Measurements from ENCODE around the gene RAB40B. TPM values are rescaled to one million over a fixed set of nuclear protein-coding genes. Genes with fewer than 3 reads are reported as not detected.

RAB40B gene
- polyA plus RNA-seq, 3 donors = 6.1 to 12.5 (median 8.6) TPM

DNA sequence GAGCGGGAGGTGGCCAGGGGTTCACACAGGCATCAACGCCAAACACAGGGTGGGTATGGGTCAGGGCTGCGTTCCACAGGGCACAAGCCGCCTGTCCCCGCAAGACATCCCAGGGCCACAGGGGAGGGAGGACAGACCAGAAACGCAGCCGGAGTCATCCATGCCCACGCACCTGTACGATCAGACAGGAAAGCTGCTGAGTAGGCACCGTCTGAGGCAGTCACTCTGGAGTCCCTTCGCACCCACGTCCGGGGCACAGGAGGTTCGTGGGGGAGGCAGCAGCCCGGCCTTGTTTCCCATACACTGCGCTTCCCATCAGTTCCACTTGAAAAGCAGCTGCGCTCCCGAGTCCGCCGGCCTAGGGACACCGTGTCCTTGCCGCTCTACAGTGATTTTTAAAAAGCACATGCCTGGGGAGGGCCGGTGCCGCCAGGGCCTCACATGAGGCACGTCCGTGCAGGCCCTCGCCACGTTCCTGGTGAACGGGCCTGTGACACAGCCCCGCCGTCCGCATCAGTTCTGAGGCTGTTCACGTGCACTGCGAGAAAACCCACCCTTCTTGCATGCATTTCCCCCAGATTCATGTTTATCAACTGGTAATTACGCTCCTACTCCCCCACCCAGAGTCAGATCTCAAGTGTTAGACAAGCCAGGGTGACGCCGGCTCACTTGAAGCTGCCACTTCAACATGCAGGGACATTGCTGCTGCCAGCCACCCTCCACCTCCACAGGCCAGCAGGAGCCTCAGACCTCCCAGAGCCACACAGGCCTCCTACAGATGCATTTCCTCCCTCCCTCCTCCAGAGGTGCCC lies 85.0 kb downstream of the RAB40B start:
- 88 to 93% (median 91%) methylated on average over 37 of the region's 37 CpGs for WGBS, 3 donors
- H3K27ac ChIP-seq (ENCODE audit: low read depth, low read length) = no peak overlapping the region

DNA sequence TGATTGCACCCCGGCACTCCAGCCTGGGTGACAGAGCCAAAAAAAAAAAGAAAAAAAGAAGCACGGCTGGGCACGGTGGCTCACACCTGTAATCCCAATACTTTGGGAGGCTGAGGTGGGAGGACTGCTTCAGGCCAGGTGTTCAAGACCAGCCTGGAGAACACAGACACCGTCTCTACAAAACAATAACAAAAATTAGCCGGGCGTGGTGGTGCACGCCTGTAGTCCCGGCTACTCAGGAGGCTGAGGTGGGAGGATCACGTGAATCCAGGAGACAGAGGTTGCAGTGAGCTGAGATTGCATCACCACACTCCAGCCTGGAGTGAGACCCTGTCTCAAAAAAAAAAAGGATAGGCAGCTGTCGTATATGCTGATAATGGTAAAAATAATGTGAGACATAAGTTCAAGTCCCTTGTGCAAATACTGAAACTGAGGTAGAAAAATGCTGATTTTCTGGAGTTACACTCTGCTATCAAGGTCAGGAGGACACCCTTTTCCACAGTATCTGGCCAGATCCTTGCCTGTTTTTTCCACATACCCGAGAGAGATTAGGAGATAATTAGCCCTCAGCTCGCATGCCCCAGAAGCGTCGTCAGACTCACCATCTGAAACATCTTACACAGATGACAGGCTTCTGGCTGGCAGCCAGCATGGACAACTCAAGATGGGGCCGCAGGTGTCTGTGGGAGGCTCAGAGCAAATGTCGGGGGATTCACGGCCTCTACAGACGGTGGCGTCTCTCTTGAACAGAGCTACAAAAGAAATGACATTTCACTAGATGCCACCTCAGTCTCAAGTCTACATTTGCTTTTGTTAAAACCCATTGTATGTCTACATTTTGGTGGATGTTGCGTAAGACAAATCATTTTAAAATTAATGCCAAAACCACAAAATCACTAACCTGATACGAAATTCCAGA lies 87.1 kb downstream of the RAB40B start:
- 73 to 80% (median 78%) methylated on average over 21 of the region's 21 CpGs for WGBS, 3 donors
- no peak overlapping the region for H3K27ac ChIP-seq (ENCODE audit: low read depth, low read length)

DNA sequence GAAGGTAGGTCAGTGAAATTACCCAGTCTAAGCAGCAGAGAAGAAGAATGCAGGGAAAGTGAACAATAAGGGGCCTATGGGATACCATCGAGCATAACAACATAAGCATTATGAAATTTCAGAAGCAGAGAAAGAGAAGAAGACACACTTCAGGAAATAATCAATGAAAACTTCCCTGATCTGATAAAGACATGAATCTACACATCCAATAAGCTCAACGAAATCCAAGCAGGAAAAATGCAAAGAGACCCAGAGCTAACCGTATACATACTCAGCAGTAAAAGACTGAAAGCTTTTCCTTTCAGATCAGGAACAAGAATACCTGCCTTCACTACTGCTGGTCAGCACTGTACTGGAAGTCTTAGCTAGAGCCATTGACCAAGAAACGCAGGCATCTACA lies 88.8 kb downstream of the RAB40B start:
- no peak overlapping the region for H3K27ac ChIP-seq (ENCODE audit: low read depth, low read length)
- 87 to 95% (median 92%) methylated on average over 4 of the region's 4 CpGs for WGBS, 3 donors

DNA sequence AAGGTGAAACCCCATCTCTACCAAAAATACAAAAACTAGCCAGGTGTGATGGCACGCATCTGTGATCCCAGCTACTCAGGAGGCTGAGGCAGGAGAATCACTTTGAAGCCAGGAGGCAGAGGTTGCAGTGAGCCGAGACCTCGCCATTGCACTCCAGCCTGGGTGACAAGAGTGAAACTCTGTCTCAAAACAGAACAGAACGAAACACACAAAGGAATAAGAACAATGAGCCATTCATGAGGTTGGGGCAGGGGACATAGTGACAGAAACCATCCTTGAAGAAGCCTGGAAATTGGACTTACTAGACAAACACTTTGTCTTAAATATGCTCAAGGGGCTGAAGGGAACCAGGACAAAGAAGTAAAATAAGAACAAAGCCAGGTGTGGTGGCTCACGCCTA lies 89.7 kb downstream of the RAB40B start:
- 78 to 86% (median 84%) methylated on average over 5 of the region's 5 CpGs for WGBS, 3 donors

DNA sequence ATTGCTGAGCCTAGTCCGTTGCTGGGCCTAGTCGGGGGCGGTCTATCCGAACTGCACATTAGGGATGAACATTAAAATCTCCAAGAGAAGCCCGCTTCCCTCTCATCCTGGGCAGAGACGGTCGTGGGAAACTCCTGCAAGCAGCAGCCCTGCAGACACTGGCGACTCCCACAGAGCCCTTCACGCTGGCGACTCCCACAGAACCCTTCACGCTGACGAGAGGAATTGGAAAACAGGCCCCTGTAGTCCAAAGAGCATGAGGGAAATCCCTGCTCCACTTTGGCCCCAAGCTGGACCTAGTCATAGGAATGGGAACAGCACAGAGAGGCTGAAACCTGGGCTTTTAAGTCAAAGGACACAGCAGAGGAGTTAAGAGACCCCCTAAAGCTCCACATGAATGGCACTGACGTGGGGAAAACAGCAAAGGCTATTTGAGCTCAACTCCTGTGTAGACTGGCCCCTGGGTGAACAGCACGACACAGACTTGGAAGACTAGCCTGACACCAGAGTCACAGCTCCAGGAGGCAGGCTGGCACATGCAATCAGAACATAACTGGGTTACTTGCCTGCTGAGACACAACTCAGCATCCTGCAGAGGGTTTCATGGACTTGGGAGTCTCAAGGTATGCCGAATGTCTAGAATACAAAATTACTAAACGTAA lies 92.4 kb downstream of the RAB40B start:
- 78 to 84% (median 79%) methylated on average over 16 of the region's 16 CpGs for WGBS, 3 donors
- no peak overlapping the region for H3K27ac ChIP-seq (ENCODE audit: low read depth, low read length)

More for the DNA sequence above, 89.7 kb downstream of the RAB40B start:
- no peak overlapping the region for H3K27ac ChIP-seq (ENCODE audit: low read depth, low read length)

Other genes with a start within 250 kb of the RAB40B start
- 10 to 100 TPM; 42.5 to 70.0 (median 43.6) TPM for gene CYBC1, start 247.9 kb downstream of the RAB40B start, polyA plus RNA-seq
- gene NARF, start 240.0 kb downstream of the RAB40B start, polyA plus RNA-seq = 10 to 100 TPM; 45.6 to 72.2 (median 51.9) TPM
- 10 to 100 TPM; 11.3 to 22.0 (median 16.0) TPM for gene FOXK2, start 179.0 kb downstream of the RAB40B start, polyA plus RNA-seq
- gene WDR45B, start 50.3 kb downstream of the RAB40B start, polyA plus RNA-seq = 10 to 100 TPM; 53.3 to 71.9 (median 65.0) TPM
- gene FN3KRP, start 18.0 kb upstream of the RAB40B start, polyA plus RNA-seq = 10 to 100 TPM; 16.3 to 23.3 (median 22.4) TPM
- gene FN3K, start 36.9 kb upstream of the RAB40B start, polyA plus RNA-seq = 10 to 100 TPM; 12.3 to 17.8 (median 14.1) TPM
- gene TBCD, start 53.4 kb upstream of the RAB40B start, polyA plus RNA-seq = 100 to 1,000 TPM in 1 of 3 donors, 10 to 100 TPM in 2; 42.1 to 145 (median 65.1) TPM
- under 1 TPM; 0.03 to 0.33 (median 0.22) TPM for gene ZNF750, start 141.3 kb upstream of the RAB40B start, polyA plus RNA-seq

Data from adipose tissue (tissue), 3 donors.